ENCODE data around the gene TH.

TH gene

GRCh38 chr11:2164861-2165555 lies 6.6 kb downstream of the TH start:
- in situ Hi-C loops (cut with HindIII; ENCODE audit: low sequenced_read_pairs): loop anchor here (25.0 kb wide), 1 partner anchor 347 kb away; no protein-coding TSS in a partner anchor

GRCh38 chr11:2164081-2164480 lies 7.5 kb downstream of the TH start:
- in situ Hi-C loops (cut with HindIII; ENCODE audit: low sequenced_read_pairs): loop anchor here (25.0 kb wide), 1 partner anchor 348 kb away; no protein-coding TSS in a partner anchor

GRCh38 chr11:2163428-2163978 lies 8.1 kb downstream of the TH start:
- in situ Hi-C loops (cut with HindIII; ENCODE audit: low sequenced_read_pairs): loop anchor here (25.0 kb wide), 1 partner anchor 349 kb away; no protein-coding TSS in a partner anchor

- in situ Hi-C loops (cut with HindIII; ENCODE audit: low sequenced_read_pairs): loop anchor here (25.0 kb wide), 1 partner anchor 352 kb away; no protein-coding TSS in a partner anchor
Measured at GRCh38 chr11:2160736-2161259, 10.8 kb downstream of the TH start, which contains the start of gene INS. TSS of gene INS (minus strand) at chr11:2161209. CDS start at chr11:2160971, 238 bp downstream.

- in situ Hi-C loops (cut with HindIII; ENCODE audit: low sequenced_read_pairs): loop anchor here (25.0 kb wide), 1 partner anchor 353 kb away; no protein-coding TSS in a partner anchor
Measured at GRCh38 chr11:2159536-2160413, 11.8 kb downstream of the TH start.

GRCh38 chr11:2158966-2159365 lies 12.6 kb downstream of the TH start:
- in situ Hi-C loops (cut with HindIII; ENCODE audit: low sequenced_read_pairs): loop anchor here (25.0 kb wide), 1 partner anchor 353 kb away; no protein-coding TSS in a partner anchor

GRCh38 chr11:2158296-2158737 lies 13.3 kb downstream of the TH start:
- in situ Hi-C loops (cut with HindIII; ENCODE audit: low sequenced_read_pairs): loop anchor here (25.0 kb wide), 1 partner anchor 354 kb away; no protein-coding TSS in a partner anchor

- in situ Hi-C loops (cut with HindIII; ENCODE audit: low sequenced_read_pairs): loop anchor here (25.0 kb wide), 1 partner anchor 355 kb away; no protein-coding TSS in a partner anchor
Measured at GRCh38 chr11:2157294-2158040, 14.1 kb downstream of the TH start.

- in situ Hi-C loops (cut with HindIII; ENCODE audit: low sequenced_read_pairs): loop anchor here (25.0 kb wide), 1 partner anchor 356 kb away; no protein-coding TSS in a partner anchor
Measured at GRCh38 chr11:2156416-2157182, 15.0 kb downstream of the TH start.

- in situ Hi-C loops (cut with HindIII; ENCODE audit: low sequenced_read_pairs): loop anchor here (25.0 kb wide), 1 partner anchor 357 kb away; no protein-coding TSS in a partner anchor
Measured at GRCh38 chr11:2155511-2155910, 16.1 kb downstream of the TH start.

- in situ Hi-C loops (cut with HindIII; ENCODE audit: low sequenced_read_pairs): loop anchor here (5.0 to 25.0 kb wide), 2 partner anchors 53 to 357 kb away; no protein-coding TSS in a partner anchor
Measured at GRCh38 chr11:2154889-2155288, 16.7 kb downstream of the TH start.

GRCh38 chr11:2154195-2154585 lies 17.4 kb downstream of the TH start:
- in situ Hi-C loops (cut with HindIII; ENCODE audit: low sequenced_read_pairs): loop anchor here (5.0 to 25.0 kb wide), 2 partner anchors 52 to 358 kb away; no protein-coding TSS in a partner anchor

- in situ Hi-C loops (cut with HindIII; ENCODE audit: low sequenced_read_pairs): loop anchor here (5.0 to 25.0 kb wide), 2 partner anchors 51 to 359 kb away; no protein-coding TSS in a partner anchor
Measured at GRCh38 chr11:2153581-2154194, 17.9 kb downstream of the TH start.

- in situ Hi-C loops (cut with HindIII; ENCODE audit: low sequenced_read_pairs): loop anchor here (5.0 to 25.0 kb wide), 2 partner anchors 49 to 361 kb away; no protein-coding TSS in a partner anchor
Measured at GRCh38 chr11:2151500-2152257, 19.9 kb downstream of the TH start.

GRCh38 chr11:2149864-2150847 lies 21.5 kb downstream of the TH start:
- in situ Hi-C loops (cut with HindIII; ENCODE audit: low sequenced_read_pairs): loop anchor here (5.0 to 25.0 kb wide), 3 partner anchors 48 to 525 kb away; partner anchors contain the start of genes KRTAP5-4 and KRTAP5-5

GRCh38 chr11:2149460-2149859 lies 22.2 kb downstream of the TH start:
- in situ Hi-C loops (cut with HindIII; ENCODE audit: low sequenced_read_pairs): loop anchor here (10.0 kb wide), 1 partner anchor 525 kb away; the partner anchor contains the start of genes KRTAP5-4 and KRTAP5-5
